SH-SY5Y (cell line): ENCODE measurements around the gene ELMO1.

ENCODE experiments used
- GATA2 ChIP-seq: IDR thresholded peaks from 2 replicates; pipeline ENCODE4 v1.6.1; 2011; ENCODE audit warnings: mild to moderate bottlenecking, low read depth, low read length
- GATA3 ChIP-seq: IDR thresholded peaks from 2 replicates; pipeline ENCODE4 v1.6.1; 2011; ENCODE audit warnings: low read depth, mild to moderate bottlenecking, low read length, moderate library complexity

DNA sequence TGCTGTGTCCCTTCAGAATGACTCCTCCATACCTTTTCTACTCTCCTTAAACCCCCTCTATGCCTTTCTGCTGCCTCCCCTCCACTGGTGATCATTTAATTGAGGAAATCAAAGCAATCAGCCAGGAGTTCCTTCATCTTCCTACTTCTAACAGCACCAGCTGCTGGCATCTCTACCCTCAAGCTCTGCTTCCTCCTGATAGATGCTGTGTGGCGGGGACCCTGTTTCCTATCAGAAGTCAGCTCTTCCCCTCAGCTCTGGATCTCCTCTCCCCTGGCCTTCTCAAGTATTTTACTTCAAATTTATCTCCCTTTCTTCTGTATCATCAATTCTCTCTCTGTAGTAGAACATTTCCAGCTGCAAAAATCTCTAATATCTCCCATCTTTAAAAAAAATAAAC, 183.7 kb downstream of the ELMO1 start:
- TF ChIP-seq GATA2 (no peak), GATA3 (no peak)
